ENCODE measurements around the gene ZNF575.

The ZNF575 gene

GRCh38 chr19:43564800-43565199 is 31.8 kb downstream of the ZNF575 start:
- H3K36me3 ChIP-seq (ENCODE audit: insufficient read depth, insufficient read length, low read length): peaks cover 29% of the 10 kb centered on the region
- no peak for DNase-seq (ENCODE audit: low read depth, low spot score)
- no peaks in the 10 kb centered on the region for H3K9me3 ChIP-seq (ENCODE audit: insufficient read depth, low read length)
- no peak overlapping the region for H3K4me3 ChIP-seq (ENCODE audit: insufficient read length, low read depth)
- H3K9ac ChIP-seq (ENCODE audit: insufficient read length, low read depth): no peak overlapping the region
- peaks cover 4% of the 10 kb centered on the region for H3K4me1 ChIP-seq (ENCODE audit: insufficient read depth, insufficient read length)
- H3K27me3 ChIP-seq (ENCODE audit: insufficient read depth, insufficient read length): no peaks in the 10 kb centered on the region
- TF ChIP-seq ZNF274 (IDR thresholded peaks at IDR 0.05; ENCODE audit: low read depth, low read length): no peak
- no peak for TF ChIP-seq SUZ12 (IDR thresholded peaks at IDR 0.05; ENCODE audit: extremely low read depth, insufficient read depth, insufficient read length)
- TF ChIP-seq YY1 (IDR thresholded peaks at IDR 0.05; ENCODE audit: insufficient read depth, insufficient read length): no peak

- H3K4me3 ChIP-seq (ENCODE audit: insufficient read length, low read depth): no peak overlapping the region
- TF ChIP-seq SUZ12 (IDR thresholded peaks at IDR 0.05; ENCODE audit: extremely low read depth, insufficient read depth, insufficient read length) (no peak), ZNF274 (IDR thresholded peaks at IDR 0.05; ENCODE audit: low read depth, low read length) (no peak), YY1 (IDR thresholded peaks at IDR 0.05; ENCODE audit: insufficient read depth, insufficient read length) (no peak)
- H3K9me3 ChIP-seq (ENCODE audit: insufficient read depth, low read length): no peaks in the 10 kb centered on the region
- no peak for DNase-seq (ENCODE audit: low read depth, low spot score)
- no peaks in the 10 kb centered on the region for H3K27me3 ChIP-seq (ENCODE audit: insufficient read depth, insufficient read length)
- peaks cover 15% of the 10 kb centered on the region for H3K36me3 ChIP-seq (ENCODE audit: insufficient read depth, insufficient read length, low read length)
- H3K4me1 ChIP-seq (ENCODE audit: insufficient read depth, insufficient read length): peaks cover 2% of the 10 kb centered on the region
- H3K9ac ChIP-seq (ENCODE audit: insufficient read length, low read depth): no peak overlapping the region
These were observed 36.7 kb downstream of the ZNF575 start for GRCh38 chr19:43569657-43570056.

- no peak overlapping the region for H3K9ac ChIP-seq (ENCODE audit: insufficient read length, low read depth)
- no peak overlapping the region for H3K4me3 ChIP-seq (ENCODE audit: insufficient read length, low read depth)
- H3K27me3 ChIP-seq (ENCODE audit: insufficient read depth, insufficient read length): no peaks in the 10 kb centered on the region
- no peaks in the 10 kb centered on the region for H3K9me3 ChIP-seq (ENCODE audit: insufficient read depth, low read length)
- peaks cover 15% of the 10 kb centered on the region for H3K36me3 ChIP-seq (ENCODE audit: insufficient read depth, insufficient read length, low read length)
- peaks cover 3% of the 10 kb centered on the region for H3K4me1 ChIP-seq (ENCODE audit: insufficient read depth, insufficient read length)
- TF ChIP-seq ZNF274 (IDR thresholded peaks at IDR 0.05; ENCODE audit: low read depth, low read length) (no peak), SUZ12 (IDR thresholded peaks at IDR 0.05; ENCODE audit: extremely low read depth, insufficient read depth, insufficient read length) (no peak), YY1 (IDR thresholded peaks at IDR 0.05; ENCODE audit: insufficient read depth, insufficient read length) (no peak)
- DNase-seq (ENCODE audit: low read depth, low spot score): no peak
These were observed 37.3 kb downstream of the ZNF575 start for GRCh38 chr19:43570174-43570791.

GRCh38 chr19:43572171-43572588 is 39.2 kb downstream of the ZNF575 start:
- no peak for DNase-seq (ENCODE audit: low read depth, low spot score)
- Histone ChIP-seq H3K27me3 (ENCODE audit: insufficient read depth, insufficient read length) (no peaks in the 10 kb centered on the region), H3K9me3 (ENCODE audit: insufficient read depth, low read length) (no peaks in the 10 kb centered on the region), H3K9ac (ENCODE audit: insufficient read length, low read depth) (no peak overlapping the region), H3K4me3 (ENCODE audit: insufficient read length, low read depth) (no peak overlapping the region), H3K36me3 (ENCODE audit: insufficient read depth, insufficient read length, low read length) (peaks cover 15% of the 10 kb centered on the region), H3K4me1 (ENCODE audit: insufficient read depth, insufficient read length) (peaks cover 6% of the 10 kb centered on the region)
- TF ChIP-seq SUZ12 (IDR thresholded peaks at IDR 0.05; ENCODE audit: extremely low read depth, insufficient read depth, insufficient read length): no peak
- TF ChIP-seq ZNF274 (IDR thresholded peaks at IDR 0.05; ENCODE audit: low read depth, low read length): no peak
- no peak for TF ChIP-seq YY1 (IDR thresholded peaks at IDR 0.05; ENCODE audit: insufficient read depth, insufficient read length)

GRCh38 chr19:43574424-43575155 is 41.6 kb downstream of the ZNF575 start:
- Histone ChIP-seq H3K27me3 (ENCODE audit: insufficient read depth, insufficient read length) (no peaks in the 10 kb centered on the region), H3K36me3 (ENCODE audit: insufficient read depth, insufficient read length, low read length) (peaks cover 12% of the 10 kb centered on the region), H3K4me1 (ENCODE audit: insufficient read depth, insufficient read length) (peaks cover 6% of the 10 kb centered on the region), H3K4me3 (ENCODE audit: insufficient read length, low read depth) (peak overlapping the region; percentile 57), H3K9me3 (ENCODE audit: insufficient read depth, low read length) (no peaks in the 10 kb centered on the region), H3K9ac (ENCODE audit: insufficient read length, low read depth) (peak overlapping the region; percentile 84)
- no peak for DNase-seq (ENCODE audit: low read depth, low spot score)
- no peak for TF ChIP-seq ZNF274 (IDR thresholded peaks at IDR 0.05; ENCODE audit: low read depth, low read length)
- no peak for TF ChIP-seq SUZ12 (IDR thresholded peaks at IDR 0.05; ENCODE audit: extremely low read depth, insufficient read depth, insufficient read length)
- TF ChIP-seq YY1 (IDR thresholded peaks at IDR 0.05; ENCODE audit: insufficient read depth, insufficient read length): no peak

GRCh38 chr19:43575156-43575950 is 42.4 kb downstream of the ZNF575 start, which contains the start of the genes PINLYP and XRCC1:
TSS of gene PINLYP (plus strand) at chr19:43575801. CDS start at chr19:43577192, 1,391 bp downstream.
TSS of gene XRCC1 (minus strand) at chr19:43575527. CDS start at chr19:43575458, 69 bp downstream.
- peak within 1 kb of the TSS; percentile 57 for H3K4me3 ChIP-seq (ENCODE audit: insufficient read length, low read depth)
- DNase-seq (ENCODE audit: low read depth, low spot score): peak; percentile 95
- H3K4me1 ChIP-seq (ENCODE audit: insufficient read depth, insufficient read length): peaks cover 6% of the 10 kb centered on the region
- peak within 1 kb of the TSS; percentile 84 for H3K9ac ChIP-seq (ENCODE audit: insufficient read length, low read depth)
- H3K27me3 ChIP-seq (ENCODE audit: insufficient read depth, insufficient read length): no peaks in the 10 kb centered on the region
- no peaks in the 10 kb centered on the region for H3K9me3 ChIP-seq (ENCODE audit: insufficient read depth, low read length)
- TF ChIP-seq ZNF274 (IDR thresholded peaks at IDR 0.05; ENCODE audit: low read depth, low read length) (no peak), YY1 (IDR thresholded peaks at IDR 0.05; ENCODE audit: insufficient read depth, insufficient read length) (no peak)
- H3K36me3 ChIP-seq (ENCODE audit: insufficient read depth, insufficient read length, low read length): peaks cover 12% of the 10 kb centered on the region
